Naive B cell (primary cell): ENCODE measurements around the gene ABCD4. TPM values are rescaled to one million over a fixed set of nuclear protein-coding genes. Genes with fewer than 3 reads are reported as not detected.
A peak's percentile ranks its signal among the peaks of the same experiment; 100 is the strongest.

Experiments used
- ATAC-seq, 2 donors: fragments of 150-1000 bp; cut with Tn5 transposase; 2 replicates each; pipeline ENCODE4 v1.10.0; 2021; ENCODE audit warnings: low read depth in 2 of 2, mild to moderate bottlenecking in 2 of 2, moderate library complexity in 2 of 2
- DNase-seq: peaks from one replicate; pipeline ENCODE4 v3.0.0; 2022
- H3K27ac Mint-ChIP-seq, 6 donors: one replicate each; pipeline ENCODE4 v1.8.0; 2020 to 2022; ENCODE audit warnings: mild to moderate bottlenecking in 6 of 6, mixed read lengths in 6 of 6, moderate library complexity in 5 of 6, inconsistent platforms in 2 of 6
- H3K27me3 Mint-ChIP-seq, 3 donors: one replicate each; pipeline ENCODE4 v1.8.0; 2021 to 2022; ENCODE audit warnings: mixed read lengths in 3 of 3, mild to moderate bottlenecking in 1 of 3
- H3K36me3 Mint-ChIP-seq, 2 donors: one replicate each; pipeline ENCODE4 v1.8.0; 2020 to 2022; ENCODE audit warnings: mixed read lengths in 2 of 2, inconsistent platforms in 1 of 2, mild to moderate bottlenecking in 1 of 2
- H3K4me1 Mint-ChIP-seq, 3 donors: one replicate each; pipeline ENCODE4 v1.8.0; 2020 to 2022; ENCODE audit warnings: mixed read lengths in 3 of 3, inconsistent platforms in 1 of 3, mild to moderate bottlenecking in 1 of 3, moderate library complexity in 1 of 3
- H3K4me3 Mint-ChIP-seq, 8 donors: one replicate each; pipeline ENCODE4 v1.8.0; 2020 to 2022; ENCODE audit warnings: mild to moderate bottlenecking in 8 of 8, mixed read lengths in 8 of 8, moderate library complexity in 8 of 8, inconsistent platforms in 2 of 8
- H3K9me3 Mint-ChIP-seq, 7 donors: one replicate each; pipeline ENCODE4 v1.8.0; 2020 to 2022; ENCODE audit warnings: mixed read lengths in 7 of 7, mild to moderate bottlenecking in 5 of 7, inconsistent platforms in 2 of 7, moderate library complexity in 1 of 7
- polyA plus RNA-seq, 6 donors: library from polyadenylated mRNA; unstranded; fragments of 300-500 nt; fragmentation: Illumina TruSeq; gene quantifications; one replicate each; pipeline ENCODE4 v1.2.3, GENCODE V29; 2021; ENCODE audit warnings: low read depth in 6 of 6

The ABCD4 gene
- polyA plus RNA-seq, 6 donors from 2014 or later, result 23.2 to 32.8 (median 27.5) TPM

DNA sequence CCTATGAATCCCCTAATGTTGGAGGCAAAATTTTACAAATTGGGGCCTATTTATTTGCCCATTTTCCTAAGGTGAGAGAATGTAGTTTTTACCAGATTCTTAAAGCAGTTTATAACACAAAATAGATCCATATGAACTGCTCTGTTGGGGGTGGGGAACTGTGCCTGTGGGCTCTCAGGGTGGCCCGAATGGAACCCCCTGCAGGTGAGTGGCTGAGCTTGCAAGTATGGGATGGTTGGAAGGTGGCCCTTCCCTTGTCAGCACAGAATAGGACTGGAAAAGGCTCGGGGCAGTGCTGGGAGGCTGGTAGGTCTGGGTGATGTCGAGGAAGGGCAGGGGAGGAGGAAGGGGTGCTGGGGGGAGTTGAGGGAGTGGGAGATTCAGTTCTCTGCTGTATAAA is 58.6 kb downstream of the ABCD4 start:
- H3K4me3 Mint-ChIP-seq, result no peak overlapping the region
- H3K36me3 Mint-ChIP-seq, result peaks cover 0 to 4% of the 10 kb centered on the region in 2 donors
- peaks cover 57 to 85% (median 76%) of the 10 kb centered on the region in 3 donors for H3K27me3 Mint-ChIP-seq
- peaks cover 0 to 3% (median 0%) of the 10 kb centered on the region in 7 donors for H3K9me3 Mint-ChIP-seq
- H3K4me1 Mint-ChIP-seq, result peaks cover 16 to 29% (median 23%) of the 10 kb centered on the region in 3 donors
- ATAC-seq, result peak in 1 of 2 donors; percentile 40
- DNase-seq, result no peak
- no peak overlapping the region for H3K27ac Mint-ChIP-seq

DNA sequence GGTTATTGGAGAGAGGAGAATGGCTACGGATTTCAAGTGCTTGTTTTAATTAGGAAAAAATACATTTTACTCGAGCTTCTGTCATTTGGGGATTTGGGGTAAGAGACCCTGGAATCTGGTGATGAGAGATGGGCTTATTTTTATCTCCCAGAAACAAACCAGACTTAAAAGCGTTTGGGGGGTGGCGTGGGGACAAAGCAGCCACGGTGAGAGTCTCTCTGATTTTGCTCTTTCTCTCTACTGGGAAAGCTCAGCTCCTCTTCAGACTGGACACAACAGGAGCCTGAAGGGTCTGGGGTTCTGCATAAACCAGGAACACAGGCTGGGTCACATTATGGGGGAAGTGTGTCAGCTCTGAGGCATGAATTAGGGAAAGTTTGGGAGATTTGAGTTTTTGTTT is 59.7 kb downstream of the ABCD4 start:
- Mint-ChIP-seq H3K4me1 (peaks cover 16 to 33% (median 23%) of the 10 kb centered on the region in 3 donors), H3K4me3 (peak overlapping the region in 2 of 8 donors; percentile 1 to 19), H3K27me3 (peaks cover 67 to 88% (median 87%) of the 10 kb centered on the region in 3 donors), H3K9me3 (peaks cover 0 to 3% (median 0%) of the 10 kb centered on the region in 7 donors), H3K27ac (peak overlapping the region in 2 of 6 donors; percentile 23 to 51), H3K36me3 (peaks cover 0 to 4% of the 10 kb centered on the region in 2 donors)
- DNase-seq (no peak), ATAC-seq (no peak)

- DNase-seq, result no peak
- H3K27ac Mint-ChIP-seq, result peak overlapping the region in 1 of 6 donors; percentile 51
- H3K9me3 Mint-ChIP-seq, result peaks cover 0 to 3% (median 0%) of the 10 kb centered on the region in 7 donors
- H3K4me3 Mint-ChIP-seq, result peak overlapping the region in 3 of 8 donors; percentile 1 to 82 (median 78)
- peaks cover 70 to 92% (median 90%) of the 10 kb centered on the region in 3 donors for H3K27me3 Mint-ChIP-seq
- H3K36me3 Mint-ChIP-seq, result peaks cover 0 to 4% of the 10 kb centered on the region in 2 donors
- ATAC-seq, result no peak
- peaks cover 16 to 33% (median 23%) of the 10 kb centered on the region in 3 donors for H3K4me1 Mint-ChIP-seq
Observed at GRCh38 chr14:74242780-74243042, 60.0 kb downstream of the ABCD4 start.

- Mint-ChIP-seq H3K9me3 (peaks cover 0 to 3% (median 0%) of the 10 kb centered on the region in 7 donors), H3K36me3 (peaks cover 0 to 4% of the 10 kb centered on the region in 2 donors), H3K4me3 (peak overlapping the region; percentile 34 to 89 (median 80)), H3K4me1 (peaks cover 16 to 33% (median 23%) of the 10 kb centered on the region in 3 donors), H3K27me3 (peaks cover 75 to 95% (median 95%) of the 10 kb centered on the region in 3 donors), H3K27ac (peak overlapping the region in 1 of 6 donors; percentile 88)
- DNase-seq, result no peak
- ATAC-seq, result peak; percentile 25 to 32
Observed at GRCh38 chr14:74242021-74242779, 60.5 kb downstream of the ABCD4 start.

- Mint-ChIP-seq H3K36me3 (peaks cover 0 to 4% of the 10 kb centered on the region in 2 donors), H3K4me1 (peaks cover 16 to 33% (median 23%) of the 10 kb centered on the region in 3 donors), H3K9me3 (peaks cover 0 to 3% (median 0%) of the 10 kb centered on the region in 7 donors), H3K27ac (no peak overlapping the region), H3K27me3 (peaks cover 80 to 95% (median 93%) of the 10 kb centered on the region in 3 donors), H3K4me3 (peak overlapping the region; percentile 34 to 89 (median 80))
- ATAC-seq, result no peak
- no peak for DNase-seq
Observed at GRCh38 chr14:74241652-74242017, 61.1 kb downstream of the ABCD4 start.

DNA sequence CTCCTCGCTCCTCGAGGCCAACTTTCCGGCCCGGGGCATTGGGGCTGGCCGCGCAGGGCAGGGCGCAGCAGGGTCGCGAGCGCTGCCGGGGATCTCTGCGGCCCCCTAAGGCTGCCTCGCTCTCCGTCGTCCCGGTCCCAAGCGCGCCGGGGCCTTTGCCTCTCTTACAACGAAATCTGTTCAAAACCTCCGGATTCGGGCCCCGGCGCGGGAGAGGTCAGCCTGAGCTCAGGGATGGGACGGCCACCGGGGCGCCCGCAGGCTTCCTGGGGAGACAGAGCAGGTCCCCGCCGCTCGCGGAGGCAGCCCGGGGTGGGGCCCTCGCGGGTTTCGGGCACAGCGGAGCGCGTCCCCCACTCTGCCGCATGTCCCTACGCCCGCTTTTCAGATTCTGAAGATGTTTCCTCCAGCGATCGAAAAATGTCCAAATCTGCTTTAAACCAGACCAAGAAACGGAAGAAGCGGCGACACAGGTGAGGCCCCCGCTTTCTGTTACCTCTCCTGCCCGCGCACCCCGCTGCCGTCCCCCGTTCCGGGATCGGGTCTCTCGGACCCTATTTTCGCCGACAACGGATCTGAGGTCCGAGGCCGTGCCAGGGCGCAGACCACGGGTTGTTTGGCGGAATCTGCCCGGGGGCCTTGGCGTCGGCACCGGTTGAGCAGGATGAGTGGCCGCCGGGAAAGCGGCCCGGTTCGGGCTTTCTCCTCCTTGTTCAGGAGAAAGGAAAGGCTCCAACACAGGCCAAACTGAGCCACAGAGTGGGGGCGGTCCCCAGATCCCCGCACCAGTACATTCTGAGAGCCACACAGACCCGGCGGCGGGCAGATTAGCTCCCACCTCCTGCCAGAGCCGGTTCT is 61.7 kb downstream of the ABCD4 start:
- Mint-ChIP-seq H3K27ac (peak overlapping the region in 1 of 6 donors; percentile 97), H3K9me3 (peaks cover 0 to 3% (median 0%) of the 10 kb centered on the region in 7 donors), H3K36me3 (no peaks in the 10 kb centered on the region)

DNA sequence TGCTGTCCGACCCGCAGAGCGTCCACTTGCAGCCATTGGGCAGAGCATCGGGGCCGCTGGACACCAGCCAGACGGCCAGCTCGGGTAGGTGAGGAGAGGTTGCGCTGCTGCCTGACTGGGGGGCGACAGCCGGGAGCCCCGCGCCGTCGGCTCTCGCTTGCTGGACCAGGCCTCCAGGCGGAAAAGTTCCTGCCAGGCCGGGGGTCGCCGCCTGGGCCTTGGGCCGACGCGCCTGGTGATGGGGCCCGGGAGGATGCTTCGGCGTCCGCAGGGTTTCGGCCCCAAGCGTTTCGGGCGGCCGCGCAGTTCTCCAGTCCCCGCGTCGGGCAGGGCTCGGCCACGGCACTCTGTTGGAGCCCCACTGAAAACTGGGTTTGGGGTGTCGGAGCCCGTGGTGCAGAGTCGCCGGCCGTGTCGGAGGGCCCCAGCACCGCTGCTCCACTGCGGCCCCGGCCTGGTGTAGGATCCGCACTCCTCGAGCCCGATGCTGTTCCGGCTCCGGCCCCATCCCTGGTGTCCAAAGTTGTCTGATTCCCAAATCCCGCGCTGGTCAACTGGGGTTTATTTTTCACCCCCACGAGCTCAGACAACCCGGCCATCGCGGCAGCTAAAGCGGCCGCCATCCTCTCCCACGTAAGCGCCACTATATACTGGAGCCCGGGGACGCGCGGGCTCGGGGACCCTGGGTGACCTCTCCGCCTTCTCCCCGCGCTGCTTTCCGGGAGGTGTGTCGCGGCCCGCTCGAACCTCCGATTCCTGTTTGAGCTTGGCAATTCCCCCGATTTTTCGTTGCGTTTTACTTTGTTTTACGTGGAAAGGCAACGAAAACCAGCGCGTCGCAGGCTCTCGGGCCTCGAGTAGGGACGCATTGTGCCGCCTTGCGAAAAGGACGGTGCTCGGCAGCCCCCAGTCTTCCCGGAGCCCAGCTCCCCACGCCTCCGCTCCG is 62.6 kb downstream of the ABCD4 start:
- Mint-ChIP-seq H3K36me3 (no peaks in the 10 kb centered on the region), H3K4me3 (peak overlapping the region; percentile 43 to 89 (median 80)), H3K4me1 (peaks cover 16 to 33% (median 23%) of the 10 kb centered on the region in 3 donors), H3K27ac (peak overlapping the region in 1 of 6 donors; percentile 20), H3K9me3 (peaks cover 0 to 3% (median 0%) of the 10 kb centered on the region in 7 donors), H3K27me3 (peaks cover 76 to 94% (median 87%) of the 10 kb centered on the region in 3 donors)
- DNase-seq (no peak), ATAC-seq (no peak)

More for the DNA sequence above, 61.7 kb downstream of the ABCD4 start:
- Mint-ChIP-seq H3K4me3 (peak overlapping the region; percentile 43 to 89 (median 80)), H3K4me1 (peaks cover 16 to 33% (median 23%) of the 10 kb centered on the region in 3 donors), H3K27me3 (peaks cover 79 to 95% (median 92%) of the 10 kb centered on the region in 3 donors)
- DNase-seq (no peak), ATAC-seq (peak; percentile 22 to 42)

- DNase-seq (no peak), ATAC-seq (no peak)
- Mint-ChIP-seq H3K9me3 (peaks cover 0 to 3% (median 0%) of the 10 kb centered on the region in 7 donors), H3K36me3 (no peaks in the 10 kb centered on the region), H3K27me3 (peaks cover 72 to 94% (median 85%) of the 10 kb centered on the region in 3 donors), H3K4me3 (peak within 1 kb of the TSS; percentile 43 to 86 (median 75)), H3K4me1 (peaks cover 16 to 33% (median 23%) of the 10 kb centered on the region in 3 donors), H3K27ac (peak within 1 kb of the TSS in 2 of 6 donors; percentile 2 to 16)
Observed at GRCh38 chr14:74238974-74239847, 63.5 kb downstream of the ABCD4 start, which contains the start of gene VSX2. Gene VSX2 (plus strand): TSS chr14:74239449. CDS start chr14:74239562, 113 bp downstream.

DNA sequence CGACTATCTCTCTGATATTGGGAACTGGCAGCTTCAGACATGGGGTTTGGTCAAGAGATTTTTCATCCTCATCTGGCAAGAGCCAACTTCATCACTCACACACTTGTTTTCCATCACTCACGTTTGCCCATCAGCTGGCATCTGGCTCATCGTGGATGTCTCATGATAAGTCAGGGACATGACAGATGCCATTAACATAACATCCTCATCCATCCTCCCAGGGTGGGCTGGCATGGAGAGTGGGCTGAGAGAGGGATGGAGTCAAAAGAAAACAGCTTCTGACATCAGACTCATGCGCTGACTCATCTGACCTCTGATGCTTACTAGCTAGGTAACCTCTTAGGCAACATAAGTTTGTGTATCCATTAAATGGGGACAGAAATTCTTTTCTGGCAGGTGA is 65.3 kb downstream of the ABCD4 start:
- Mint-ChIP-seq H3K27ac (no peak overlapping the region), H3K36me3 (peaks cover 0 to 2% of the 10 kb centered on the region in 2 donors), H3K4me1 (peaks cover 16 to 26% (median 23%) of the 10 kb centered on the region in 3 donors), H3K4me3 (peak overlapping the region in 2 of 8 donors; percentile 22 to 57), H3K9me3 (peaks cover 0 to 9% (median 3%) of the 10 kb centered on the region in 7 donors), H3K27me3 (peaks cover 63 to 93% (median 77%) of the 10 kb centered on the region in 3 donors)
- DNase-seq, result no peak
- ATAC-seq, result no peak
